HG02970 (cell line): ENCODE data around the gene KCNQ5.

Source experiments
- ATAC-seq: cut with Tn5 transposase; IDR thresholded peaks from one replicate; pipeline ENCODE4 v1.9.1; 2021; ENCODE audit warnings: mild to moderate bottlenecking, moderate library complexity, moderate number of reproducible peaks; ENCODE audit not compliant: unreplicated experiment, low FRiP score

KCNQ5 gene

DNA sequence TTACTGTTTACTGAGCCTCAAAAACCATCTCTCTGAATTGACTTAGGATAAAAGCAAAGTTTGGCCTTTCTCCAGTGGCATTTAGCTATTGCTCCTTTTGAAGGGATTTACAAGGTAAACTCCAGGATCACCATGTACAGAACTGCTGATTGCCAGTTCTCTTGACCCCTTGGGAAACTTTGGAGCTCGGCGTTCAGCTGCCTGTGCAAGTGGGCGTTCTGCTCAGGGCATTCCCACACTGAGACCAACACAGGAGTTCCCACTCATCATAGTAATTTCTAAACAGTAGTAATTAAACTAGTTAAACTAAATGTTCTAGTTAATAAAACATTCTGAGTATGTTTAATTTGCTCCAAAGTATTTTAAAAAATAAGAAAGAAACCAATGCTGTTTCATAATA, 14.9 kb downstream of the KCNQ5 start:
- no peak for ATAC-seq

DNA sequence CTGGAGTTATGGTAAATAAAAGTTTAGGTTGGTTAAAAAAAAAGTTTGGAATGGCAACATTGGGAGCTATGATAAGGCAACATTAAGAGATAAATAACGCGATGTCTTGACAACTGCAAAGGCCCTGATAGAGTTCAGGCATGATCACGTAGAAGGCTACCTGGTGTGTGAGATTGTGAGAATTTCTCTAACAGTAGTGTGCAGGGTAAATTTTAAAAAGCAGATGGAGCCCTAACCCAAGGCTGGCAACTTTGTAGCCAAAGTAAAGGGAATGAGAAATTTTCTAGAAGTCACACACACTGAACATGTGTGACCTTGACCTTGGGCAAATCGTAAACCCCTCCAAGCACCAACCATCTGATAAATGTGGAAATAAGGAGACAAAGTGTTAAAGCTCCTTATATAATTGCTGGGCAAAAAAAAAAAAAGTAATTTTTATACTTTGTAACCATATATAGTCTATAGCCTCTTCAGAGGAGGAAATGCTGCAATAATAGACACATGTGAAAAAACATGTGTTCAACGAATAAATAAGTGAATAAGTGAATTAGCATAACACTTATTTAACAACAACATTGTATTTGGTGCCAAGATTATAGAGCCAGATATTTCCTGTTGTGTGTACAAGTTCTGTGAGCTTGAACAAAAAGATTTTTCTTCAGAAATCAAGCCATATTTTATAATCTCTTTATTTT, 18.2 kb downstream of the KCNQ5 start:
- ATAC-seq, result no peak

DNA sequence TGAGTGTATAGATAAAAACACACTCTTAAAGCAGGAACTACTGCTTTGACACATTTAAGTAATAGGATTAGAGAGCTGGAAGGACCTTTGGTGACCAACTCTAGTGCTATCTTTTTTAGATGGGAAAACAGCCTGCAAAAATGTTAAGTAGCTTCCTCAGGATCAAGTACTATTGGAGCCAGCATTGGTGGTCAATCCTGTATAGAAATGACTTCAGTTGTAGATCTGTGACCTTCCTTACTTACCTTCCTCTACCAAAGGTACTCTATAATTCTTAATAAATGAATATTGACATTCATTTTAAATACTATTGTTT, 18.7 kb downstream of the KCNQ5 start:
- no peak for ATAC-seq

DNA sequence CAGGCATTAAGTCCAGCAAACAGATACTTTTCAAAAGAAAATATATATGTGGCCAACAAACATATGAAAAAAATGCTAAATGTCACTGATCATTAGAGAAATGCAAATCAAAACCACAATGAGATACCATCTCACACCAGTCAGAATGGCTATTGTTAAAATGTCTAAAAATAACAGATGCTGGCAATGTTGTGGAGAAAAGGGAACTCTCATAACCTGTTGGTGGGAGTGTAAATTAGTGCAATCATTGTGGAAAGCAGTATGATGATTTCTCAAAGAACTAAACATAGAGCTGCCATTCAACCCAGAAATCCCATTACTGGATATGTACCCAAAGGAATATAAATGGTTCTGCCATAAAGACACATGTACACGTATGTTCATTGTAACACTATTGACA, 20.6 kb downstream of the KCNQ5 start:
- ATAC-seq, result no peak

DNA sequence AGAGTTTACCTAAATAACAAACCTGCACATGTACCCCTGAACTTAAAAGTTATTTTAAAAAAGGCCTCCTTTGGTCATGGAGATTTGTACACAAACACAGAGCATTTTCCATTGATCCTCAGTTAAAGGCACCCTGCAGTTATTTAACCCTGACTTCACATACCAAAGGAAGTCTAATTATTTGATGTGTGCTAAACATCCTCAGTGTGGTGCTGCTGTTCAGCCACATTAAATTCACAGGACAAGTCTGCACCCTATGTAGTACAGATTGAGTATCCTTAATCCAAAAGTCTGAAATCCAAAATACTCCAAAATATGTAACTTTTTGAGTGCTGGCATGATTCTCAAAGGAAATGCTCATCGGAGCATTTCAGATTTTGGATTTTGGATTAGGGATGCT, 21.4 kb downstream of the KCNQ5 start:
- no peak for ATAC-seq

DNA sequence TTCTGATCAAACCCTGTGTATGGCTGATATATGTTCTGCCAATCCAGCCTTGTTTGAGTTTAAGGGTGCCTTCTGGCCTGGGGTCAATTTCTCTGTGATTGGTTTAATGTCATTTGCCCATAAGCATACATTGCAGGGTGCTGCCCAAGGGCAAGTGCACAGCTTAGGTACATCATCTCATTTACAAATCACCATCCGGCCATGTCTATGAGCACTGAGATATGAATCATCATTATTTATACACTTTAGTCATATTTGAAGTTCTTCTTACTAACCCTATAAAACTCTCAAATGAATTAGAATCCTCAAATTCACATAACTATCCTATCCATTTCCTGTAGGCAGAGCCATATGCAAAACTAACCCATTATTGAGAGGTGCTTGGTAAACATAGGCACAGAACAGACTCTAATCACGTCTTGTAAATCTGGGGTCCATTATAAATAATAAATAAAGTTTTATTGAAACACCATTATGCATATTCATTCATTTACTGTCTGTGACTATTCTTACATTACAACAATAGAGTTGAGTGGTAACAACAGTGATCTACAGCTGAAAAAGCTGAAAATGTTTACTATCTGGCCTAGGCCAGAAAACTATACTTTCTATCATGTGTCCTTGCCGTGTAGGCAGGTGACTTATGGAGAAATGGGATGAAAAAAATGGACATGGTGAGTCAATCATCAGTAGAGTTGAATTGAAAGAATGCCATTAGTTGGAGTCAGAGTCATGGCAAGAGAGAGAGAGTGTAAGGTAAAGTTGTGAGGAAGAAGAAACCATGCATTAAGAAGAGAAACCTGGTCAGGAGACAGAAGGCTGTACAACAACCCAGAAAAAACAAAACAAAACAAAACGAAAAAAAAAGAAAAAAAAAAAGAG, 25.0 kb downstream of the KCNQ5 start:
- no peak for ATAC-seq

DNA sequence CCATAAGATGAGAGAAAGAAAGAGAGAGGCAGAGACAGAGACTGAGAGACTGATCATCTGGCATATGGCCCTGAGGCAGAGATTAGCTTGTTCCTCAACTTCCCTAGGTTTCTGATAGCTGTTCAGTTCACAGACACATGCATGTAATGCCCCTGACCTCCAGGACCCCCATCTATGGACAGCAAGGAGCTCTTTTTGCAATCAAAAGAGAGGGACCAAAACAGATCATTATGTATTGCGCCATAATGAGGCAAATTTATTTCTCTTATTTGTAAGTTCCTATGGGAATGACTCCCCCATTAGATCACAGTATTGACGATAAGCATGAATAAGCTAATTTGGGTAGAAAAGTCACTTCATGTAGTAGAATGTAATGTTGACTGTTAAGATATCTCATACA, 25.6 kb downstream of the KCNQ5 start:
- no peak for ATAC-seq

DNA sequence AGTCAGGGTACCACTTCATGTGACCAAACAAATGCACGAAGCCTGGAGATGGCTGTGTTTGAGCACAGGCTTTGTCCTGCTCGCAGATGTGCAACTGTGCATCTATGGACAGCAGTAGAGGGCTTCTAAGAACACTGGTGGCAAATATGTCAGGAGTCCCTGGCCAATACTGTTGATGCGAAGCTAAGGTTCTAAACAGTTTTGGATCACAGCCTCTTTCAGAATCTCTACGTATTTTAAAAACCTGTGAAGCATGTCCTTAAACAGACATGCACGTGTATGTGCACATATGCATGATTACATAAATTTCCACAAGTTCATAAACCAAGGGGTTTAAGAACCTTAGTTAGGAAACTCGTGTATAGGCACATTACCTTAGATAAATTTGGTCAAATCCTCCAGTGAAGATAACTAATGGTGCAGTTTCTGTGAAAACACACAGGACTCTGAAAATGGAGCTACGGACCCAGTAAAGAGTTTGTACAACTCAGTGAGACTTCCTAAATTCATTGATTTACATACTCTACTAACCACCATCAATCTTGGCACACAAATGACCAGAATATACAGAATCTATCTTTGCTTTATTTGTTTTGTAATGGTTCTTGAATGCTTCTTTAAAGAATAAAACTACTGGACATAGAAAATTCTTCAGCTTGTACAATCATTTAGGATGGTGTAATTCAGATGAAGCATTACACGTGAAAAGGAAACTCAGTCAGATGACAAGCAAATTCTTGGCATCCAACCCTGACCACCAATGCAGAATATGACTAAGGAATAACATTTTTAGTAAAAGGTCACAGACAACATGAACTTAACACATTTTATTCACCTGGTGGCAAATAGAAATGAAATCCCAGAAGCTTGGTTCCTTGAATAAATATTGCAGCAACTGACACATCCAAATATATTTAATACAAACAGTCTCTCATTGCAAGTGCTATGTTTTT, 27.4 kb downstream of the KCNQ5 start:
- ATAC-seq, result peak; percentile 53

DNA sequence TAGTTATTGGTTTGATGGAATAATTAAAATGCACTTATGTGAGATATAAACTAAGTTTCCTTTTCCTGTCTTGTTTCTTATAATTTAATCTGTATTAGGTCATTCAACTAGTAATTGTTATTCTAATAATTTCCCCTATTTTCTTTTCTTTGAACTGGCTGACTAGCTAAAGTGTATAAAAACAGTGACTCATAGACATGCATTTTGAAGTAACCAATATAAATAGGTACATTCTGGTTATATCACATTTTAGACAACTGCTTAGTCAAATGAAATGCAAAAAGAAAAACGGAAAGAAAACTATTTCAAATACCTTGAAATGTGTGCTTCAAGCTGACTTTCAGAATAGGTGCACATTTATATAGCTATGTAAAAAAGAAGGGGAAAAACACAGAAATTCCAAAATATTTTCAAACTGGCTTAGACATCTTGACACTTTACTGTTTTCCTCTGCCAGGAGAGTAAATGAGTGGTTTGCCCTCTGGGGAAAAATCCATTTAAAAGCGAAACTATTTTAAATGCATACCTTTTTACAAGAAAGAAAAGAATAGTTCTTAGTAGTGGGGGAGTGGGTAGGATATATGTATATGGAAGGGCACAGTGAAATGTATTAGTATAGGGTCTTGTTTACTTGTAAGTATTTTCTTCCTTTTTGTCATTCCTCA, 28.3 kb downstream of the KCNQ5 start:
- no peak for ATAC-seq

DNA sequence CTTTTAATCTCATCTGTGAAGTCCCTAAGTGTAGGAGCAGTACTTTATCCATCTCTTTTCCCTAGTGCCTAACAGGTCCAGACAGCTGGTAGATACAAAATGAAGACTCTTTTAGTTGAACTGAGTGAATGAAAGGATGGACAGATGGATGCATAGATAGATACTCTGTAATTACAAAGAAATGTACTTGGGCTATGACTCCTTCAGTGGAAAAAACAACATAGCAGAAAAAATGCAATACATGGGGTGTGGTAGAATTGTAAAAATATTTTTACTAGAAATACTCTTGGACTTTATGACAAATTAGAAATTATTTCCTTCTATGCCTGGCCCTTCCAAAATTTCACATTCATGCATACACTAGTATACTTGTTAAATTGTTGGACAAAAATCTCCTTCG, 29.3 kb downstream of the KCNQ5 start:
- ATAC-seq, result no peak

DNA sequence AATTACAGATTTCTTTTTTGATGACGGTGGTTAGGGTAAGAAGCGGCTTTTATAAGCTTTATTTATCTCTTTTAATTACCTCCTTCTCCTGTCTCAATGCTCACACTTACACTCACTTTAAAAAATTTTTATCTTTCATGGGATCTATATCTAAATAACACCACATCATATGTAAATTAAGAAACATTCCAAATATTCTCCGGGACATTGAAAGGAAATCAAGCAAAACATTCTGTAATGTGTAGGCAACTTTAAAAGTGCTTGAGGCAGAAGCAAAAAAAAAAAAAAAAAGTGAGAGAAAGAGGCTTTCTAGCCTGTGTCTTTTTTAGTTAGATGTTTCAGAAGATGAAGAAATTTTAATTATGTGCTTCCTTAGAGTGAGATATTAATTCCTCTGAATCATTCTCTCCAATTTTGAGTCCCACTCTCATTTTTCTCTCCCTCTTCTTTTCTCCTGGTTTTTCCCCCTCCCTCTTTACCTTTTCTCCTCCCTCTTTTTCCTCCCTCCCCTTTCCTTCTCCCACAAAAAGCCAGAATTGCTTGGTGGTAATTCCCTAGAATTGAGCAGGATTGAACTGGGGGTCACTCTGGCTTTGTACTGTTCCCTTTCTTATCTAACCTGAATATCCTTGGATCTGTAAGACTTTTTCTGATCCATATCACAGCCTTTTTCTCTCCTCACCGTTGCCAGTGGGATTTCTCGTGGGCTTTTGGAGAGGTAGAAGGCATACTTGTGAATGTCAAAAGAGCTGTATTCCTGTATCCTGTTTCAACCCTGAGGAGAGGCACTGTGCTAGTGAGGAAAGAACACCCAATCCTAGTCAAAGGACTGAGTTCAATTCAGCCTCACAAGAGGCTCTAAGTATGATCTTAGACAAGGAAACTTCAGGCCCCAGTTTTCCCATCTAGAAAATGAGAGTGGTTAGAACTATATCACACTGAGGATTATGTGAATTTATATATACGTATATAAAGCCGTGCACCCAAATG, 30.4 kb downstream of the KCNQ5 start:
- no peak for ATAC-seq

DNA sequence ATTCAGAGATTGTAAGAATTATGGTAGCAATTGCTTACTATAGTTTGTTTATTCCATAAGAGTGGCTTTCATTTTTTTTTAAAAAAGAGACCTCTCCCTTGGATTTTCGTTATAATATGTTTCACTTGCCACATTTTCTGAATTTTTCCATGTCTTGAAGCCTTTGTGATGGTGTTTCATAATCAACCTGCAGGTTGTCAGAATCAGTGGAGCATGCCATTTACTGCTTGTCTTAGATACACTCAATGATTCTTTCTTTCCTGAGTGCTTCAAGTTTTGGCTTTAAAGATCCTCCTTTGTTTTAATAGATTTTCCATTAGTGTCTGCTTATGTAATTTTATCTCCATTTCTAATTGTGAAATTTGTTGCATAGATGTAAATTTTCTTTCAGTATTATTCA, 31.2 kb downstream of the KCNQ5 start:
- no peak for ATAC-seq

DNA sequence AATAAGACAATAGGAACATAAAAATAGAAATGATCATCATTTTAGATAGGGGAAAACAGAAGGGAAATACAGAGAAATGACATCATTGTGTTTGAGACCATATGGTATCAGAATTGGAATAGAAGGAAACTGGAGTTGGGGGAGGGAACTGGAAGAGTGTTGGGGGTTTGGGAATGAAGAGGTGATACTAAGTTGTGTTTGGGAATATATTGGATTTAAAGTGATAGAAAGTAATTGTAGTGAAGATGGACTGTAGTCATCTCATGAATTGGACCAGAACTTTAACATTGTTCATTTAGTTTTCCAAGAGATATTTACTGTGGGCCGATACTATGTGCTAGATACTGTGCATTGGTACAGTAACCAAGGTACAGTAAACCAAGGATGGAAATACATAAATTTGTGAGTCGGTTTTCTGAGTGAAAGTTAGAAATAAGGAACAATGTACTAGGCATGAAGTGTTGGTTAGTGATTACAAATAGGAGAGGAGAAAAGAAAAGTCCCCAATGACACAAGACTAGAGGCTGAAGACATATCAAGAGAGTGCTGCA, 32.3 kb downstream of the KCNQ5 start:
- no peak for ATAC-seq

DNA sequence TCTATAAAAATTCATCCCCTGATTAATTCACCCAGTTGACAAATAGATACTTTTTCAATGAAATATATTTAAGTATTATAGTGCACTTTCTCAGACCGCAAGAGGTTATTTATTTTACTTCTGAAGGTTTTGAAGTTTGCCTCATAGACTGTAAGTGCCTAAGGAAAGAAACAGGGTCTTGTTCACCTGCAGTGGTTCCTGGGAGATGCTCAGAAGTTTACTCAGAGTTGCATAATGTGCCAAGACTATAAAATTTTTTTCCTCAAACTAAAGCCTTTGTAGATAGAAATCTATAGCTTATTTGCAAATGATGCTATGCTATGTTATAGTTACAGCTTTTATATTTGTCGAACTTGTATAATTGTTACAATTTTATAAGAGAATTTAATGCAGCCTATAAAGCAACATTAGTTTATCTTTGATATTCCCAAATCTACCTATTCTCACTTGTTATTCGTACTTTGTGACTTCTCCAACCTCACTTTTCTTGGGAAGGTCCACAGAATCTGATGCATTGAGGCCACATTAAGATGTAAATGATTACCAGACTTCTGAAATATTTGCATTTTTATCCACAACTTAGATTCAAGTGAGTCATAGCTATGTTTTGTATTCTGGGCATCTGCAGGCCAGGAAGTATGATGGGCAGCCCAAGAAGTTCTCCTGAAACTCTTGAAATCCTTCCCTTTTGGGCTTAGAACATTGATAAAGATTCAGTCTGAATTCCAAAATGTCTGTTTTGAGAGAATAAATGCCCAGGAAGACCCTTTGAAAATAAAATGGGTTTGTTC, 35.7 kb downstream of the KCNQ5 start:
- ATAC-seq, result no peak

DNA sequence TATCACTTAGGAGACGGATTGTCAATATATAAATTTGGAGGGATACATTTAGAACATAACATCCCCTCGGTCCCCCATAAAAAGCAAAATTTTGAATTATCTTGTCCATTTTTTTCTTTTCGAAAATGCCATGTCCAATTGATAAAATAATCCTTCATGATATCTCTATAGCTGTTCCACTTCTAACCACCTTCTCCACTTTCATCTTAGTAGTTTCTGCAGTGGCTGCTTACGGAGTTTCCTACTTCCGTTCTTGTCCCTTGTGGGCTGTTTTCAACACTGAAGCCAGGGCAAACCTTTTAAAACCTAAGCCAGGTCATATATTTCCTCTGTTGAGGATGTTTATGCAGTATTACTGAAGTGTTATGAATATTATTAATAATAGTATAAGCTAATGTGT, 37.9 kb downstream of the KCNQ5 start:
- ATAC-seq, result no peak

DNA sequence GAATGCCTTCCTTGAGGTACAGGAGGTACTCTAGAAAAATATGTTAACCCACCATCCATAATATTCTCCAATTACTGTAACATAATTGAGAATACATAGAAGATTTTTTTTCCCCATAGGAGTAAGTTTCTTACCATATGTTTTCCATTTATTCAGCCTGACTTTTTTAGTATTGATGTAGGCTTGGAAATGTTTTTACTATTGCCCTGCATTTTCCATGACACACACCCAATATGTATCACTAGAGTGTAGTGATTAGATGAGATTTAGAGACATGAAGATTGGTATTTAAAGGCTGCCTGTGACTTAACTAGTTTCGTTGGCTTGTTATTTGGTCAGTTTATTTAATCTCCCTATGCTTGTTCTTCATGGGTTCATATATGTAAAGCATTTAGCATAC, 39.5 kb downstream of the KCNQ5 start:
- ATAC-seq, result no peak

DNA sequence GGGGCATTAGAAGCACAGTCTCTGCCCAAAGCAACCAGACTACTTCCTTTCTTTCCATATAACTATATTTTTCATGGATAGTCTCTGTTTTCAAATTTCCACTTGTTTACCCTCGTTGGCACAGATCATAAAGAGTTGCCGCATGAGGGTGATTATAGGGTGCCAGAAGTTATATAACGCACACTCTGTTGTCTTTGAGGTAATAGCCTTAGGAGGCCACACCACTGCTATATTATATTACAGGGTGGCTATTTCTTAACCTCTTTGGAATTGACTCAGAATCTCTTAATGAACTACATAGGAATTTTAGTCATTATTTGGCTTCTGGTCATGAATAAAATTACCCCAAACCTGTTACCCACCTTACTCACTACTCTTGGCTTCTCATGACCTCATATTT, 43.7 kb downstream of the KCNQ5 start:
- no peak for ATAC-seq

DNA sequence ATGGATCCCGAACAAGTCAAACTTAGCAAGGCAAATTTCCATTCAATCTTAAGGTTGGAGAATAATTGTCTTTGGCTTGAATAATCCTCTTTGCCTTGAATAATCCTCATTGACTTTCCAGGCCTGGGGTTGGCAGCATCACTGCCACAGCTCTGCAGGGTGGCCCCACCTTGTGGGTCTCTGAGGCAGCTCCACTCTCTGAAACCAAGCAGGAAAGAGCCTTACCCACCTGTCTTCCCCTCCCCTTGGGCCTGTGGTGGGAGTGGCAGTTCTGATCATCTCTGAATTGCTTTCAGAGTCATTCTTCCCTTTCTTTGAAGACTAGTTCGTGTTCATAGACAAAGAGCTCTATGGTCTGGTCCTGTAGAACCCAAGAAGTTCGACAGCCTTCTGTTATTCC, 47.5 kb downstream of the KCNQ5 start:
- no peak for ATAC-seq
